Gastroesophageal sphincter (tissue), 4 donors: ENCODE results near the gene KRTAP9-9. TPM values are rescaled to one million over a fixed set of nuclear protein-coding genes. Genes with fewer than 3 reads are reported as not detected.
"Not testable (repeated sequence)": the region's sequence is repeated elsewhere in the genome, so short reads cannot be mapped to it uniquely, and the experiment has no call there.

Experiments used
- ATAC-seq: fragments of 150-250 bp; one replicate; pipeline ENCODE4 v1.9.1; 2016; ENCODE audit warnings: mild to moderate bottlenecking, moderate library complexity
- H3K27ac ChIP-seq, 4 donors: fragments of 200-600 bp; sonication (generic) in 3 of 4; 1 replicate in 3 of 4; 2 replicates in 1 of 4; pipeline ENCODE4 v1.5.1; 2016 to 2019
- H3K27me3 ChIP-seq: fragments of 200-600 bp; sonication (generic); one replicate; pipeline ENCODE4 v1.5.1; 2019
- H3K36me3 ChIP-seq, 2 donors: fragments of 200-600 bp; sonication (generic); one replicate each; pipeline ENCODE4 v1.5.1; 2019; ENCODE audit warnings: control low read depth in 1 of 2
- H3K4me1 ChIP-seq, 3 donors: fragments of 200-600 bp; sonication (generic); 1 replicate in 2 of 3; 2 replicates in 1 of 3; pipeline ENCODE4 v1.5.1; 2016 to 2019; ENCODE audit warnings: control low read depth in 2 of 3
- H3K4me3 ChIP-seq, 2 donors: fragments of 200-600 bp; sonication (generic); one replicate each; pipeline ENCODE4 v1.5.1; 2019; ENCODE audit warnings: mild to moderate bottlenecking in 1 of 2, moderate library complexity in 1 of 2
- H3K9me3 ChIP-seq, 3 donors: fragments of 200-600 bp; sonication (generic); one replicate each; pipeline ENCODE4 v1.5.1; 2017 to 2019; ENCODE audit warnings: control low read depth in 2 of 3
- EP300 ChIP-seq: sonication (generic); formaldehyde crosslinking; IDR thresholded peaks from one replicate; pipeline ENCODE4 v1.6.1; 2017; ENCODE audit warnings: antibody characterized with exemption, mild to moderate bottlenecking
- POLR2A ChIP-seq, 2 donors: fragments of 450-650 bp; IDR thresholded peaks; one replicate each; pipeline ENCODE4 v1.6.1; 2017; ENCODE audit warnings: antibody characterized with exemption in 2 of 2, mild to moderate bottlenecking in 2 of 2, moderate library complexity in 1 of 2
- POLR2AphosphoS5 ChIP-seq: sonication (generic); formaldehyde crosslinking; IDR thresholded peaks from one replicate; pipeline ENCODE4 v1.6.1; 2017; ENCODE audit warnings: antibody characterized with exemption
- WGBS, 2 donors: methylation state at CpG; one replicate each; pipeline ENCODE4 v1.1.5; 2018; ENCODE audit warnings: low coverage in 1 of 2; 5-methylcytosine and 5-hydroxymethylcytosine counted together
- total RNA-seq, 4 donors: library from RNA; depleted of rRNA; stranded (reverse); fragments of >200 nt; gene quantifications; one replicate each; pipeline ENCODE4 v1.1.0, GENCODE V29; 2016
- TF ChIP-seq, protein P1 (sequence below), 4 experiments: fragments of 200-600 bp in 2 of 4; fragments of 450-650 bp in 2 of 4; sonication (generic) in 1 of 4; IDR thresholded peaks; one replicate each; pipeline ENCODE4 v1.5.1; 2017 to 2019; ENCODE audit warnings: antibody characterized with exemption in 4 of 4, mild to moderate bottlenecking in 2 of 4, moderate library complexity in 2 of 4

Gene KRTAP9-9
- total RNA-seq, 4 donors from 2014 or later: not detected

- TF ChIP-seq EP300: no peak
- no peak for TF ChIP-seq POLR2A (IDR thresholded peaks at IDR 0.05)
- TF ChIP-seq, protein P1, sequence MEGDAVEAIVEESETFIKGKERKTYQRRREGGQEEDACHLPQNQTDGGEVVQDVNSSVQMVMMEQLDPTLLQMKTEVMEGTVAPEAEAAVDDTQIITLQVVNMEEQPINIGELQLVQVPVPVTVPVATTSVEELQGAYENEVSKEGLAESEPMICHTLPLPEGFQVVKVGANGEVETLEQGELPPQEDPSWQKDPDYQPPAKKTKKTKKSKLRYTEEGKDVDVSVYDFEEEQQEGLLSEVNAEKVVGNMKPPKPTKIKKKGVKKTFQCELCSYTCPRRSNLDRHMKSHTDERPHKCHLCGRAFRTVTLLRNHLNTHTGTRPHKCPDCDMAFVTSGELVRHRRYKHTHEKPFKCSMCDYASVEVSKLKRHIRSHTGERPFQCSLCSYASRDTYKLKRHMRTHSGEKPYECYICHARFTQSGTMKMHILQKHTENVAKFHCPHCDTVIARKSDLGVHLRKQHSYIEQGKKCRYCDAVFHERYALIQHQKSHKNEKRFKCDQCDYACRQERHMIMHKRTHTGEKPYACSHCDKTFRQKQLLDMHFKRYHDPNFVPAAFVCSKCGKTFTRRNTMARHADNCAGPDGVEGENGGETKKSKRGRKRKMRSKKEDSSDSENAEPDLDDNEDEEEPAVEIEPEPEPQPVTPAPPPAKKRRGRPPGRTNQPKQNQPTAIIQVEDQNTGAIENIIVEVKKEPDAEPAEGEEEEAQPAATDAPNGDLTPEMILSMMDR (IDR thresholded peaks at IDR 0.05): no peak
- TF ChIP-seq POLR2AphosphoS5: no peak
- no peak overlapping the region for H3K27ac ChIP-seq
- no peaks in the 10 kb centered on the region for H3K4me1 ChIP-seq
- H3K36me3 ChIP-seq: no peaks in the 10 kb centered on the region
- peaks cover 14% of the 10 kb centered on the region for H3K27me3 ChIP-seq
- H3K4me3 ChIP-seq: no peak overlapping the region
- H3K9me3 ChIP-seq: peaks cover 0 to 2% (median 0%) of the 10 kb centered on the region in 3 donors
- WGBS, 2 donors: 87 to 97% methylated on average over 4 to 6 of the region's 6 CpGs
- ATAC-seq: no peak
Observed at GRCh38 chr17:41226051-41226450, 29.1 kb upstream of the KRTAP9-9 start.

- ATAC-seq, H3K36me3 ChIP-seq, H3K4me3 ChIP-seq, H3K9me3 ChIP-seq, H3K4me1 ChIP-seq, H3K27ac ChIP-seq: not testable (repeated sequence)
- WGBS, 2 donors: no CpG with 5 or more reads among the region's 4 CpGs
- H3K27me3 ChIP-seq: peaks cover 14% of the 10 kb centered on the region
Observed at GRCh38 chr17:41226598-41227095, 28.5 kb upstream of the KRTAP9-9 start, which contains the start of gene KRTAP9-2. KRTAP9-2 (plus strand) TSS chr17:41226648; CDS start chr17:41226655, 7 bp downstream.

GRCh38 chr17:41230094-41230493, 25.1 kb upstream of the KRTAP9-9 start:
- H3K4me1 ChIP-seq: no peaks in the 10 kb centered on the region
- H3K9me3 ChIP-seq: no peaks in the 10 kb centered on the region
- H3K36me3 ChIP-seq: no peaks in the 10 kb centered on the region
- ATAC-seq: no peak
- H3K4me3 ChIP-seq: no peak overlapping the region
- H3K27ac ChIP-seq: no peak overlapping the region
- peaks cover 36% of the 10 kb centered on the region for H3K27me3 ChIP-seq
- TF ChIP-seq, protein P1 (IDR thresholded peaks at IDR 0.05): no peak
- TF ChIP-seq POLR2AphosphoS5 (no peak), POLR2A (IDR thresholded peaks at IDR 0.05) (no peak), EP300 (no peak)

GRCh38 chr17:41231731-41232130, 23.5 kb upstream of the KRTAP9-9 start:
- H3K9me3 ChIP-seq: no peaks in the 10 kb centered on the region
- 77 to 87% methylated on average over 4 to 6 of the region's 6 CpGs for WGBS, 2 donors
- no peak for TF ChIP-seq POLR2A (IDR thresholded peaks at IDR 0.05)
- TF ChIP-seq EP300: no peak
- TF ChIP-seq POLR2AphosphoS5: no peak
- TF ChIP-seq, protein P1 (IDR thresholded peaks at IDR 0.05): no peak
- no peak for ATAC-seq
- no peaks in the 10 kb centered on the region for H3K36me3 ChIP-seq
- H3K4me1 ChIP-seq: no peaks in the 10 kb centered on the region
- H3K27ac ChIP-seq: no peak overlapping the region
- H3K27me3 ChIP-seq: peaks cover 31% of the 10 kb centered on the region
- no peak overlapping the region for H3K4me3 ChIP-seq

- ATAC-seq: not testable (repeated sequence)
- no CpG with 5 or more reads among the region's 1 CpG for WGBS, 2 donors
Observed at GRCh38 chr17:41232399-41233105, 22.6 kb upstream of the KRTAP9-9 start, which contains the start of gene KRTAP9-3. KRTAP9-3 (plus strand) TSS chr17:41232449; CDS start chr17:41232502, 53 bp downstream.

DNA sequence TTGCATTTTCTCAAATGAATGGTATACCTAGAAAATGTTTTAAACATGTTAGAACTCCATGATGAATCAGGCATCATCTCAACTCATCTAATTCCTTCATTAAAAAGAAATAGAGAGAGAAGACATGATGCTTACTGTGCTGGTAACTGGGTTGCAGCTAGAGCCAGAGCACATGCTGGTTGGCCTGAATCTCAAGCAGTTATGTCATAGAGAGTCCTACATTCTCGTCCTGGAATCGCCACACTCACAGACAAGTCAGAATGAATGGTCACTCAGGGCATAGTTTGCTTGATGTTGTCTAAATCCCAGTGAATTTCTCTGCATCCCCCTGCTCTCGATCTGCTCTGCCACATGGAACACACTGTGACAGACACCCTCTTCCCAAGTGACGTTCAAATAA, 18.1 kb upstream of the KRTAP9-9 start:
- 54 to 60% methylated on average over 4 of the region's 4 CpGs for WGBS, 2 donors
- not testable (repeated sequence) for H3K4me1 ChIP-seq, H3K9me3 ChIP-seq, H3K36me3 ChIP-seq, H3K27ac ChIP-seq, H3K4me3 ChIP-seq, ATAC-seq
- H3K27me3 ChIP-seq: peaks cover 32% of the 10 kb centered on the region

More at GRCh38 chr17:41232399-41233105, 22.6 kb upstream of the KRTAP9-9 start, which contains the start of gene KRTAP9-3:
- H3K4me1 ChIP-seq, H3K4me3 ChIP-seq, H3K9me3 ChIP-seq, H3K36me3 ChIP-seq, H3K27ac ChIP-seq: not testable (repeated sequence)
- H3K27me3 ChIP-seq: peaks cover 31% of the 10 kb centered on the region

- H3K9me3 ChIP-seq, H3K36me3 ChIP-seq, H3K27ac ChIP-seq, ATAC-seq, H3K4me3 ChIP-seq, H3K4me1 ChIP-seq: not testable (repeated sequence)
- 33% methylated on average over 1 of the region's 3 CpGs; no CpG with 5 or more reads in 1 of the 2 donors for WGBS, 2 donors
- H3K27me3 ChIP-seq: peaks cover 23% of the 10 kb centered on the region
Observed at GRCh38 chr17:41237949-41238437, 17.2 kb upstream of the KRTAP9-9 start, which contains the start of gene KRTAP9-8. KRTAP9-8 (plus strand) TSS chr17:41237999; CDS start chr17:41238052, 53 bp downstream.

DNA sequence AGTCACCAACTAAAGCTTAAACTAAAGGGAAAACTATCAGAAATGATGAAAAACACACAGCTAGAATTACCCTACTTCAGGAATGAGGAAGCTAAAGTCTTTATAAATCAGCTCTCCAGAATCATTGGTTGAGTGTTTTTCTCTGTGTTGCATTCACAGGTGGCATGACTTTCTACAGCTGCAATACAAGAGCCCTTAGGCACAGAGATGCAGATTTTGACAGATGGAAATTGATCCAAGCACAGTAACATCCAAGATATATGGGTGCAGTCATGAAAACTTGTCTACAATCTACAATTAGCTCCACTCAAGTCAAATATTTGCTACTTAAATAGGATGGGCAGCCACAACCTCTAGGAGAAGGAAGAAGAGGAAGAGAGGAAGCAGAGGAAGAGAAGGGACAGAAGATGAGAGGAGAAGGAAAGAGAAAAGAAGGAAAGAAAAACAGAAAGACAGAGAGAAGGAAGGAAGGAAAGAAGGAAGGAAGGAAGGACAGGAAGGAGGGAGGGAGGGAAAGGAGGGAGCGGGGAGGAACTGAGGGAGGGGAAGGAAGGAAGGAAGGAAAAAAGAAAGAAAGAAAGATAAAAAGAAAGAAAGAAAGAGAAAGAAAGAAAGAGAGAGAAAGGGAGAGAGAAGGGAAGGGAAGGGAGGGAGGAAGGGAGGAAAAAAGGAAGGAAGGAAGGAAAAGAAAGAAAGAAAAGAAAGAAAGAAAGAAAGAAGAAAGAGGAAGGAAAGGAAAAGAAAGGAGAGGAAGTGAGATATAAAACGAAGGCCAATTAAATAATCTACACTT, 8.0 kb upstream of the KRTAP9-9 start:
- not testable (repeated sequence) for H3K4me3 ChIP-seq, H3K36me3 ChIP-seq
- 43 to 50% methylated on average over 1 to 2 of the region's 2 CpGs for WGBS, 2 donors

DNA sequence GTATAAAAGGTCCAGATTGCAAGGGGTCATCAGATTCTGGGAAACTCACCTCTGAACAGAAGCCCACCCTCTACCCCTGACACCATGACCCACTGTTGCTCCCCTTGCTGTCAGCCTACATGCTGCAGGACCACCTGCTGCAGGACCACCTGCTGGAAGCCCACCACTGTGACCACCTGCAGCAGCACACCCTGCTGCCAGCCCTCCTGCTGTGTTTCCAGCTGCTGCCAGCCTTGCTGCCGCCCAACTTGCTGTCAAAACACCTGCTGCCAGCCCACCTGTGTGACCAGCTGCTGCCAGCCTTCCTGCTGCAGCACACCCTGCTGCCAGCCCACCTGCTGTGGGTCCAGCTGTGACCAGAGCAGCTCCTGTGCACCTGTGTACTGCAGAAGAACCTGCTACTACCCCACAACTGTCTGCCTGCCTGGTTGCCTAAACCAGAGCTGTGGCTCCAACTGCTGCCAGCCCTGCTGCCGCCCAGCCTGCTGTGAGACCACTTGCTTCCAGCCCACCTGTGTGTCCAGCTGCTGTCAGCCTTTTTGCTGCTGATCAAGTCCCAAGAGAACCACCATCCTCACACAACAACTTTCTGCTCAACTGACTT, 5.4 kb upstream of the KRTAP9-9 start, which contains the start of gene KRTAP9-4:
Gene KRTAP9-4 (plus strand): TSS at position 51 of the 604 bp plus-strand sequence. CDS start 34 bp downstream, at position 85.
- ATAC-seq, H3K27ac ChIP-seq, H3K4me3 ChIP-seq, H3K9me3 ChIP-seq, H3K4me1 ChIP-seq, H3K36me3 ChIP-seq: not testable (repeated sequence)
- WGBS, 2 donors: no CpG with 5 or more reads among the region's 2 CpGs
- H3K27me3 ChIP-seq: peaks cover 20% of the 10 kb centered on the region

More for the DNA sequence above, 8.0 kb upstream of the KRTAP9-9 start:
- ATAC-seq, H3K9me3 ChIP-seq, H3K27ac ChIP-seq, H3K4me1 ChIP-seq: not testable (repeated sequence)
- H3K27me3 ChIP-seq: peaks cover 10% of the 10 kb centered on the region
